ENCODE results near the gene COPZ1. TPM values are rescaled to one million over a fixed set of nuclear protein-coding genes. Genes with fewer than 3 reads are reported as not detected.
"Not testable (repeated sequence)": the region's sequence is repeated elsewhere in the genome, so short reads cannot be mapped to it uniquely, and the experiment has no call there.

The COPZ1 gene
- total RNA-seq, 4 donors from 2014 or later, result 181 to 284 (median 236) TPM

- 89 to 92% methylated on average over 5 of the region's 5 CpGs for WGBS, 2 donors
- peaks cover 5 to 8% of the 10 kb centered on the region in 2 donors for H3K4me1 ChIP-seq
- intact Hi-C loops (cut with DNase I), result no loop called here
Observed at GRCh38 chr12:54321363-54321762, 3.6 kb upstream of the COPZ1 start.

GRCh38 chr12:54325442-54326109 is 645 bp downstream of the COPZ1 start:
- not testable (repeated sequence) for DNase-seq, H3K36me3 ChIP-seq, H3K9me3 ChIP-seq, H3K27me3 ChIP-seq
- WGBS, 2 donors, result 51 to 55% methylated on average over 22 of the region's 22 CpGs
- peak overlapping the region; percentile 52 to 91 (median 61) for H3K4me3 ChIP-seq (replicated peaks in 1 of 3)
- peaks cover 26 to 32% of the 10 kb centered on the region in 2 donors for H3K4me1 ChIP-seq
- peak overlapping the region; percentile 66 to 90 (median 90) for H3K27ac ChIP-seq
- intact Hi-C loops (cut with DNase I), result loop anchor here (5.0 kb wide), 1 partner anchor 33 kb away; no protein-coding TSS in a partner anchor

More at GRCh38 chr12:54321363-54321762, 3.6 kb upstream of the COPZ1 start:
- no peak overlapping the region for H3K4me3 ChIP-seq (replicated peaks in 1 of 3)
- no peaks in the 10 kb centered on the region for H3K9me3 ChIP-seq
- DNase-seq, result no peak
- no peak overlapping the region for H3K27ac ChIP-seq
- no peak for TF ChIP-seq CTCF (IDR thresholded peaks at IDR 0.05)
- TF ChIP-seq POLR2A (IDR thresholded peaks at IDR 0.05), result no peak
- H3K36me3 ChIP-seq, result no peaks in the 10 kb centered on the region
- no peaks in the 10 kb centered on the region for H3K27me3 ChIP-seq

- DNase-seq, result no peak
- Histone ChIP-seq H3K9me3 (no peaks in the 10 kb centered on the region), H3K4me1 (peaks cover 26 to 36% of the 10 kb centered on the region in 2 donors), H3K36me3 (no peaks in the 10 kb centered on the region), H3K4me3 (replicated peaks in 1 of 3) (no peak overlapping the region), H3K27me3 (no peaks in the 10 kb centered on the region), H3K27ac (peak overlapping the region in 1 of 3 donors; percentile 60)
- TF ChIP-seq POLR2A (IDR thresholded peaks at IDR 0.05) (no peak), CTCF (IDR thresholded peaks at IDR 0.05) (no peak)
- 79 to 83% methylated on average over 6 of the region's 6 CpGs for WGBS, 2 donors
- intact Hi-C loops (cut with DNase I), result loop anchor here (5.0 kb wide), 1 partner anchor 36 kb away; no protein-coding TSS in a partner anchor
Observed at GRCh38 chr12:54328595-54329337, 3.8 kb downstream of the COPZ1 start.

GRCh38 chr12:54329759-54330158 is 4.8 kb downstream of the COPZ1 start:
- WGBS, 2 donors, result 76% methylated on average over 5 of the region's 5 CpGs
- Histone ChIP-seq H3K4me3 (replicated peaks in 1 of 3) (no peak overlapping the region), H3K4me1 (peaks cover 26 to 35% of the 10 kb centered on the region in 2 donors), H3K9me3 (no peaks in the 10 kb centered on the region), H3K27ac (peak overlapping the region in 1 of 3 donors; percentile 60), H3K36me3 (no peaks in the 10 kb centered on the region), H3K27me3 (no peaks in the 10 kb centered on the region)
- DNase-seq, result no peak
- intact Hi-C loops (cut with DNase I), result loop anchor here (5.0 kb wide), 1 partner anchor 37 kb away; no protein-coding TSS in a partner anchor
- TF ChIP-seq POLR2A (IDR thresholded peaks at IDR 0.05) (no peak), CTCF (IDR thresholded peaks at IDR 0.05) (no peak)

GRCh38 chr12:54330442-54330841 is 5.5 kb downstream of the COPZ1 start:
- intact Hi-C loops (cut with DNase I), result no loop called here
- Histone ChIP-seq H3K27ac (no peak overlapping the region), H3K9me3 (no peaks in the 10 kb centered on the region), H3K36me3 (no peaks in the 10 kb centered on the region), H3K27me3 (no peaks in the 10 kb centered on the region), H3K4me1 (peaks cover 31 to 42% of the 10 kb centered on the region in 2 donors), H3K4me3 (replicated peaks in 1 of 3) (no peak overlapping the region)
- TF ChIP-seq CTCF (IDR thresholded peaks at IDR 0.05) (no peak), POLR2A (IDR thresholded peaks at IDR 0.05) (no peak)
- DNase-seq, result no peak
- WGBS, 2 donors, result 68 to 76% methylated on average over 3 of the region's 3 CpGs

Data from thyroid gland (tissue), 4 donors.